ENCODE data around the gene DENND2A. TPM values are rescaled to one million over a fixed set of nuclear protein-coding genes. Genes with fewer than 3 reads are reported as not detected.
"Not testable (repeated sequence)": the region's sequence is repeated elsewhere in the genome, so short reads cannot be mapped to it uniquely, and the experiment has no call there.

The DENND2A gene
- total RNA-seq, 1 donor from 2014 or later, result 7.2 TPM

DNA sequence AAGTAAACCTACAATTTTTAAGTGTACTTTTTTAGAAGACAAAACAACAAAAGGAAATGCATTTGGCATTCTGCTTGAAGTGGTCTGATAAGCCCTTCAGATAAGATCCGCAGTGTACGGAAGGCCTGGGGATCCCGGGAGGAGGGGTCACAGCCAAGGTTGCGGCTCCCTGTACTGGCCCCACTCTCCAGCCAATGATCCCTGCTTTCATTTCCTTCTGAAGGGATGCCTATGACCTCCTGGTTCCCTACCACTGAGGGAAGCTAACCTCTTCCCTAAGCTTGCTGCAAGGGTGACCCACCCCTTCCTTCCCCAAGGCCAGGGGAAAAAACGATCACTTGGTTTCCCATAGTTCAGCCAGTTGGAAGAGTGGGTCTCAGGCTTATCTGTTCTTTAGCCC, 5.3 kb downstream of the DENND2A start:
- DNase-seq (ENCODE audit: low spot score), result no peak
- intact Hi-C loops (cut with DNase I), result loop anchor here (5.0 kb wide), 1 partner anchor 38 kb away; no protein-coding TSS in a partner anchor

DNA sequence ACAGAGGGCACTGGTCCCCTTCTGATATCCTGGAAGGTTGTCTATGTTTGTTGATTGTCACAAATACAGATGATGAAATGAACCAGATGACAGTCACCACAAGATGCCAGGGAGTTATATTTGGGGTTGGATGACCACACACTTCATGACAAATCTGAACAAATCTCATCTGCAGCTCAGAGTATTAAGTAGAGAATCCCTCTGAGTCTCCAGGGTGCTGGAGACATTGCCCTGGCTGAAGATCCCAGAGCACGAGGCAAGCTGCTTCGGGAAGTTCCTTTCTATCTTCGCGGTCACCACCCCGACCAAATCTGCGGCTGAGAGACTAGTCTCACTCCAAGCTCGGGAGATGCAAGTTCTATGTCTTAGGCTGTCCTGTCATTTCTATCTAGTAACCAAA, 9.0 kb downstream of the DENND2A start:
- intact Hi-C loops (cut with DNase I), result no loop called here
- no peak for DNase-seq (ENCODE audit: low spot score)

DNA sequence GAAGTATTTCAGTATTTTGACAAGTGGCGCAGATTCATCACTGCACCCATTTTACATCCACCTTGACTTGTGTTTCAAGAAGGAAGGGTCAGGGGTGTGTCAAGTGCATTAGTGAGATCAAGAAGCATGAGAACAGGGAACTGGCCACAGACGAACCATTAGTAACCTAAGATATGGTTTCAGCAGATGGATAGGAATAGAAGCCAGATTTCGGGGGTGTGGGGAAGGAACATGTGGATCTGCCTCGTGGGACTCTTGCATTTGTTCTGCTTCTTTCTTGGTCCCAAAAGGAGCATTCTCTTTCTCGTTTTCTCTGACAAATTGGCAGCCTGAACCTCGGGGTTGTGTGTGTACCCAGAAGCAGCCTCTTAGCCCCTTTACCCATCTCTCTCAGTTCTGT, 9.6 kb downstream of the DENND2A start:
- intact Hi-C loops (cut with DNase I), result no loop called here
- DNase-seq (ENCODE audit: low spot score), result no peak

DNA sequence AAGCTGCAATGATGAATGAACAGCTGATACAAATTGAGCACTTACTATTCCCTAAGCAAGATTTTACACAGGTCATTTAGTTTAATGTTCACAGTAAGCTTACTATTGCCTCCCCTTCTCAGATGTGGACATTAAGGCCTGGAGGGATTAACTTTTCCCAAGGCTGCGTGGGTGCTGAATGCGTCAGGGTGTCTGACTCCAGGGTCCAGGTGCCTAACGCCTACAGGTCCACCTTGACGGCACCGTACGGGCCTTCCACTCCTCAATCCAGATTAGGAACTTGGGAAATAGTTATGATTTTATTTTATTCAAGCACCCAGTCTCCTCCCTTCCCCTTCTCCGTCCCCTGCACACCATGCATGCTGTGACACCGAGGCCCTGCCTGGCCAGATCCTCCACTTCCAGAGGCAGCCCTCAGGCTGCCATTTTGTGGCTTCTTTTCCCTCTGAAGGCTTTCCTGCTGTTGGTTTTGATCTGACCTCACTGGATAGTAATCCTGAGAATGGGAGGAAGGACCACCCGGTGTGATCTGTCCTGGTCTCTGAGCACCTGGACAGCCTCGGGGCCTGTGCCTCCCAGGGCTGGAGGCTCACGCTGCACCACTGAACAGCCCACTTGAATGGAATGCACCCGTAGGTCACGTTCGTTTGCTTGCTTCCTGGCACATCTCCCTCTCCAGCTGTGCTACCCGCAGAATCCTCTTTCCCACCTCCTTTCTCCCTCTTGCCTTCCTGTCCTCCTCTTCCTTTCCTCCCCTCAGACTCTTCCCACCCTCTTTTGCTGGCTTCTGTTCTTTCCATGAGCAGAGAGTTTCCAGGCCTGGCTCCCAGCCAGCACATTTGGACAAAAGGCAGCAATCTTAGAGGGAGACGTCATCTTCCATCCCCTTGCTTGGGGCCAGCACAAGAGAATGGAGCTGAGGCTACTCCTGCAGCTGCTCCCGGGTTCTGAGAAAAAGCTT, 14.4 kb downstream of the DENND2A start:
- intact Hi-C loops (cut with DNase I), result no loop called here
- DNase-seq (ENCODE audit: low spot score), result peak; percentile 92

DNA sequence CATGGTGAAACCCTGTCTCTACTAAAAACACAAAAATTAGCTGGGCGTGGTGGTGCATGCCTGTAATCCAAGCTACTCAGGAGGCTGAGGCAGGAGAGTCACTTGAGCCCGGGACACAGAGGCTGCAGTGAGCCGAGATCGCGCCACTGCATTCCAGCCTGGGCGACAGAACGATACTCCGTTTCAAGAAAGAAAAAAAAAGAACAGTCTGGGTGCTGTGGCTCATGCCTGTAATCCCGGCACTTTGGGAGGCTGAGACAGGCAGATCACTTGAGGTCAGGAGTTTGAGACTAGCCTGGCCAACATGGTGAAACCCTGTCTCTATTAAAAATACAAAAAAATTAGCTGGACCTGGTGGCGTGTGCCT, 15.4 kb downstream of the DENND2A start:
- intact Hi-C loops (cut with DNase I), result not testable (repeated sequence)

DNA sequence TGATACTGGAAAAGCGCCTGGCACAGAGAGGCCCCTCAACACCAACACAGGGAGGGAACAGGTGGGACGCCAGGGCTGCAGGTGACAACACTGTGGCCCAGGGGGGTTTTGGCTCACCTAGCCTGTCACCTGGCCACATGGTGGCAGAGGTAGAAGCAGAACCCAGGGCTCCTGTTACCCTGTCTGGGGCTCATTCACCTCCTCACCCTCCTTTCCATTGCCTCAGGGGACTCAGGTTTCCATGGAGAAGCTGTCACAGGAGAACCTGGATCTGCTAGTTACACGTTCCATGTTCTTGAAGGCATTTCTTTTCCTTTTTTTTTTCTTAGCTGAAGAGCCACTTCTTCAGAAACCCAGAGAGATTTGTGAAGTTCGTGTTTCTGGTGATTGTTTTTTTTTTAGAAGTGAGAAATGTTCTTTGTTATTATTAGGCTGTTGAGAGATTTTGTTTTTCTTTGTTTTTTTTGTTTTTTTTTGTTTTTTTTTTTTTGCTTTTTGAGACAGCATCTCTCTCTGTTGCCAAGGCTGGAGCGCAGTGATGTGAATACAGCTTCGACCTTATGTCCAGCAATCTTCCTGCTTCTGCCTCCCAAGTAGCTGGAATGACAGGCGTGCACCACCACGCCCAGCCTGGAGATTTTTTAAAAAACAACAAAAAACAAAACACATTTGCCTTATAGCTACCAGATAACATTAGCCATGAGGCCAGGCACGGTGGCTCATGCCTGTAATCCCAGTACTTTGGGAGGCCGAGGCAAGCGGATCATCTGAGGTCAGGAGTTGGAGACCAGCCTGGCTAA, 16.0 kb downstream of the DENND2A start:
- intact Hi-C loops (cut with DNase I), result no loop called here

More for the DNA sequence above, 15.4 kb downstream of the DENND2A start:
- not testable (repeated sequence) for DNase-seq (ENCODE audit: low spot score)

DNA sequence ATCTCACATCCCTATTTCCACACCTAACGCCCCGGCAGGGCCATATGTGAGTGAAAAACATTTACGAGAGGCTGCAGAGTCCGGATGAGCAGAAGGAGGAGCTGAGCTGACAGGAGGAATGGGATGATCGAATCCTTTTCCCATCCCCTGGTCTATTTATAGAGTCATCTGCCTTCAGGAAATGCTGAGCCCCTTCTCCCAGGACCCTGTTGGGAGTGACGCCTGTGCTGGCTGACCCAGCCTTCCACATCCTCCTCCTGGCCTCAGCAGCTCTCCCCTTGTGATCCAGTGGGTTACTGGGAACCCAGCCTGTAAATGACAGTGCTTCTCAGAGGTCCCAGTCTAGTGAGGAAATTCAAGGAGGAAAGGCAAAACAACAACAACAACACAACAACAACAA, 16.6 kb downstream of the DENND2A start:
- no peak for DNase-seq (ENCODE audit: low spot score)
- intact Hi-C loops (cut with DNase I), result no loop called here

More for the DNA sequence above, 16.0 kb downstream of the DENND2A start:
- no peak for DNase-seq (ENCODE audit: low spot score)

DNA sequence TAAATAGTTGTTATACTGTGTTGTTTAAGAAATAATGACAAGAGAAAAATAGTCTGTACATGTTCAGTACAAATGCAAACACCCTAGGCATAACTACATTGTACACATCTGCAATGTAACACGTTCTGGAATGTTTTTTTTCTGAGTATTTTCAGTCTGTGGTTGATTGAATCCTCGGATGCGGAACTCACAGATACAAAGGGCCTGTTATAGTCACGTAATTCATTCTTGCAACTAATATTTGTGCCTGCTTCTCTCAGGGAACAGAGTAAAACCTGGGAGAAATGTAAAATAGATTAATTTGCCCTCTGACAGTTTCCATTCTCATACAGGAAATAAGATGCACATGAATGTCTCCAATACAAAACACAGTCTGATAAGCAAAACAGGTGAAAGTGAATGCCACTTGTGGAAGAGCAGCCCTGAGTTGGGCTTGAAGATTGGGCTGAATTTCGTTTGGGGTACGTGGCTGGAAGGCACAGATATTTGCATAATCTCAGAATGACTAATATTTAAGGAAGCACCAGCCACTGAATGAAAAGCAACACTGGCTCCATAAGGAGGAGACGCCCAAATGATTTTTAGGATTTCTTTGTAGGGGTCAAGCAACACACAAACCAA, 19.1 kb downstream of the DENND2A start:
- intact Hi-C loops (cut with DNase I), result no loop called here
- no peak for DNase-seq (ENCODE audit: low spot score)

DNA sequence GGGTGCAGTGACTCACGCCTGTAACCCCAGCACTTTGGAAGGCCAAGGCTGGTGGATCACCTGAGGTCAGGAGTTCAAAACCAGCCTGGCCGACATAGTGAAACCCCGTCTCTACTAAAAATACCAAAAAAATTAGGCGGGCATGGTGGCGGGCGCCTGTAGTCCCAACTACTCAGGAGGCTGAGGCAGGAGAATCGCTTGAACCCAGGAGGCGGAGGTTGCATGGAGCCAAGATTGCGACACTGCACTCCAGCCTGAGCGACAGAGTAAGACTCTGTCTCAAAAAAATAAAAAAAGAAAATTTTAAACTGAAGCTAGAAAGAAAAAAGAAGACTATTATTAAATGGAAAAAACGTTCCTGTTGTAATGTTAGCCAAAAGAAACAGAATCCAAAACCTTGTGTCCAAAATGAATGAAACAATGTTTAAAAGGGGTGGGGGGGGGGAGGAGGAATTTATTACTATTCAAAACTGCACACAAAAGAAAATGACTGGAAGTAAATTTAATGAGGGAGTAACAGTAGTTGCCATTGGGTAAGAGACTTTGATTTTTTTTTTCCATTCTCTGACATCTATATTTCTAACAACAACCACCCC, 20.6 kb downstream of the DENND2A start:
- DNase-seq (ENCODE audit: low spot score); intact Hi-C loops (cut with DNase I): not testable (repeated sequence)

DNA sequence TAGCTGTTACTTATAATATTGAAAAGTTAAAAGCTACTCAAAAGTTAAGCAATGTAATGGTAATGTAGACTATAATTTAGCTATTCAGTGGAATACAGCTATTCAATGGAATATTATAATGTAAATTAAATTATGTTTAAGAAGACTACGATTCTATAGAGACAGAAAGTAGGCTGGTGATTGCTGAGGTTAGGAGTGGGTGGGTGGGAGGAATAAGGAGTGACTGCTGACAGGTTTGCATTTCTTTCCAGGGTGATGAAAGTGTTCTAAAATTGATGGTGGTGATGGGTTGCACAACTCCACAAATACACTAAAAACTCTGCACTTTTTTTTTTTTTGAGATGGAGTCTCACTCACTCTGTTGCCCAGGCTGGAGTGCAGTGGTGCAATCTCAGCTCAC, 21.4 kb downstream of the DENND2A start:
- no peak for DNase-seq (ENCODE audit: low spot score)
- intact Hi-C loops (cut with DNase I), result no loop called here

DNA sequence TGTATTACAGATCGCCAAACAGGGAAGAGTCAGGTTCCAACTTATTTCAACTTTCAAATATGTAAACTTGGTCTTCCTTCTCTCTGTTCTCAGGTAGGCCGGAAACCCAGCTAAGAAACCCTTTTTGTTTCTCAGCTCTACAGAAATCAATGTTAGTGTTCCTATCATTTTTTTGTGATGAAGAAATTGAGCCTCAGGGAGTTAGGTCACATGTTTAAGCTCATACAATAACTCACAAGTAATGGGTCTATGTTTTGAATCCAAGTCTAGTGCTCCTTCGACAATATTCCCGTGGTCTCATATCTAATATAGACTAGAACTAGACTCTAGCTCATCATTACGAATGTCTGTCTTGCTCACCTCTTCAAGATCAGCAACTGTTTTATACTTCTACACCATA, 22.3 kb downstream of the DENND2A start:
- intact Hi-C loops (cut with DNase I), result no loop called here
- no peak for DNase-seq (ENCODE audit: low spot score)

DNA sequence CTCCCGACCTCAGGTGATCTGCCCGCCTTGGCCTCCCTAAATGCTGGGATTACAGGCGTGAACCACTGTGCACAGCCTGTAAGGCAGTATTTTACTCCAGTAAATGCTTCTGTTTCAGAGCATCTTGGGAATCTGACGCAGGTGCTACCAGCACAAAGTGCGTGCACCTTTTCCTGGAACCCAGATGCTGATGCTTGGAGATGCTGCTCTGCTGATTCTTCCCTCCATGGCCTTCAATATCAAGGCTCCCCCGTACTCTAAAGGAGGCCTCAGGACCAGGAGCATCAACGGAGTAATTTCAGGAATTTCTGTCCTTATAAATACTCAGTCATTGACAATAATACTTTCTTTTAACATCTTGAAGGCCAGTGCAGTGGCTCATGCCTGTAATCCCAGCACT, 23.5 kb downstream of the DENND2A start:
- no peak for DNase-seq (ENCODE audit: low spot score)
- intact Hi-C loops (cut with DNase I), result no loop called here

DNA sequence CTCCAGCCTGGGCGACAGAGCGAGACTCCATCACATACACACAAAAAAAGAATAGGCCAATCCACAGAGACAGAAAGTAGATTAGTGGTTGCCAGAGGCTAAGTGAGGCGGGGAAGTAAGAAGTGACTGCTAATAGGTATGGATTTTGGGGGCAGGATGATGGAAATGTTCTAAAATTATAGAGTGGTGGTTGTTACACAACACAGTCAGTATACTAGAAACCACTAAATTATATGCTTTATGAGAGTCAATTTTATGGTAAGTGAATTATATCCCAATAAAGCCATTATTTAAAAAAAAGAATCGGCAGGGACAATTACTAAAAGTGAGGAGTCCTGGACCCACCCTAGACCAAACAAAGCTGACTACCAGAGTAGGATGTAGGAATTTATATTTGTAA, 24.3 kb downstream of the DENND2A start:
- intact Hi-C loops (cut with DNase I), result no loop called here
- no peak for DNase-seq (ENCODE audit: low spot score)

DNA sequence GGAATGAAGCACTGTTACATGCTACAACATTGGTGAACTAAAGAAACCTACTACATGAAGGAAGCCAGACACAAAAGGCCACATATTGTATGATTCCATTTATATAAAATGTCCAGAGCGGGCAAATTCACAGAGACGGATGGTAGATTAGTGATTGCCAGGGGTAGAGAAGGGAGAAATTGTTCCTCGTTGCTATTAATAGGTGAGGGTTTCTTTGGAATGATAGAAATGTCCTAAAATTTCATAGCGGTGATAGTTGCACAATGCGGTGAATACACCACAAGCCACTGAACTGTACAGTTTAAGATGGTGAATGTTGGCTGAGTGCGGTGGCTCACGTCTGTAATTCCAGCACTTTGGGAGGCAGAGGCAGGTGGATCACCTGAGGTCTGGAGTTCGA, 29.0 kb downstream of the DENND2A start:
- no peak for DNase-seq (ENCODE audit: low spot score)
- intact Hi-C loops (cut with DNase I), result no loop called here

DNA sequence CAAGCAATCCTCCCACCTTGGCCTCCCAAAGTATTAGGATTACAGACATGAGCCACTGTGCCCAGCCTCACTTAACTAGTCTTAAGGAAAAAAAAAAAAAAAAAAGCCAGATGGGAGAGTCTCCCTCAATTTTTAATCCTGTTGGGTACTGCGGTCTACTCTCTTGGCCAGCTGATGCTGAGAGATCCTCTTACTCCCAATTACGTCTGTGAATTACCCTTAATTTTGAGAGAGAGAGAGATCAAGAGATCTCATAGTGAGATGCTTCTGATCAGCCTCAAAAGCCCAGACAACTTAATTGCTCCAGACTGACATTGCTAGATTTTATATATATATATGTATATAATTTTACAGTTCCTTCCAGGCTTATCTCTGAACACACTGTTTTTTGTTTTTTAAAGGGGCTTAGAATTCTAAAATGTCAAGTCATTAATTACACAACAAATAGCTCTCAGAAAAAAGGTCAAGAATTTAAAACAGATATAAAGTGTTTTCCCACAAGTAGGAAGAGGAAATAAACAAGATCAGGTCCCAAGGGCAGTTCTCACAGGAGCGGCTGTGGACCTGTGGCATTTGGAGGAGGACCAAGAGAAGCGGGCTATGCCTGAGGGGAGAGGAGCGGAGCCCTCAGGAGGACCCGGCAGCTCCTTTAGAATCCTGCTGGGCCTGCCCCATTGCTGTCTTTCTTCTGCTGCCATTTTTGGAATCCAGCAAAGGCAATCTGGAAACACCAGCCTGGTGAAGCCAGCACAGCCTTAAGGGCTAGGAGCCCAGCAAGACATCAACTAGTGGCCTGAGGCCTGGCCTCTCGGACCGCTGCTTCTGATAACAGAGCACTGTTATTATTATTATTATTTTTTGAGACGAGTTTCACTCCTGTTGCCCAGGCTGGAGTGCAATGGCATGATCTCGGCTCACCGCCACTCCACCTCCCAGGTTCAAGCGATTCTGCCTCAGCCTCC, 30.1 kb downstream of the DENND2A start:
- intact Hi-C loops (cut with DNase I), result no loop called here
- DNase-seq (ENCODE audit: low spot score), result no peak

DNA sequence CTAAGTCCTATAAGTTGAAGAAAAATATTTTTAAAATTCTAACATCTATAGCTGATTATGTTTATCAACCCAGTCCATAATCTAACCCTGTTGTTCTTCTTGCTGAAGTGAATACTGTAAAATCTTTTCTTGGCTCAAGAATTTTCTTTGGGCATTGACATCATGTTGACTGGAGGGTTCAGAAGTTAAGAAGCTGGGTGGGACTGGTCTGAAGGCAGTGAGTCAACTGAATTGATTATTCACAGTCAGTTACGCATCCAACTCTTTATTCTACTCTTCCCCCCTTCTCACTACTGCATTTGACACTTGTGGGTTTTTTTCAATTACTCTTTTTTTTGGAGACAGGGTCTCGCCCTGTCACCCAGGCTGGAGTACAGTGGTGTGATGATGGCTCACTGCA, 31.0 kb downstream of the DENND2A start:
- no peak for DNase-seq (ENCODE audit: low spot score)
- intact Hi-C loops (cut with DNase I), result no loop called here

DNA sequence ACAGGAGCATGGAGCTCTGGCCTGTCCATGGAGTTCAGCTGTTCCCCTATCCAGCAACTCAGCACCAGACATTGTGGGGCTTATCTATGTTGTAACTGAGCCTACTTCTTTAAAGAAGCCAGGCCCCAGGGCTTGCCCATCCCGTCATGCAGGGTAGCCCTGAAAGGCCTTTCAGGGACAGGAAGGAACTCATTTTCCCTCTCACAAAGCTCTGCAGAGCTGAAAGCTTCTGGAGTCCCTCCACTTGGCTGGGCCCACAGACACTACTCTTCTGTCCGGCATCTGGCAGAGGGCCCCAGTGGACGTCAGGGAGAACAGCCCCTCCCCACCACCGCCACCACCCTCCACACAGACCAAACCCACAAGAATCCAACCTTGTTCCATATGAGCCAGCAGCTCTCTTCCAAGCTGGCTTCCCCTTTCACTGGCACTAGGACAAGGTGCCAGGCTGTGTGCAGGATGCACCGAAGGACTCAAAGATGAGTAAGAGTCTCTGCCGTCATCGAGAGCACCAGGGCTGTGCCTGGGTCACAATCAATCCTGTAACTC, 33.1 kb downstream of the DENND2A start:
- intact Hi-C loops (cut with DNase I), result no loop called here
- no peak for DNase-seq (ENCODE audit: low spot score)

DNA sequence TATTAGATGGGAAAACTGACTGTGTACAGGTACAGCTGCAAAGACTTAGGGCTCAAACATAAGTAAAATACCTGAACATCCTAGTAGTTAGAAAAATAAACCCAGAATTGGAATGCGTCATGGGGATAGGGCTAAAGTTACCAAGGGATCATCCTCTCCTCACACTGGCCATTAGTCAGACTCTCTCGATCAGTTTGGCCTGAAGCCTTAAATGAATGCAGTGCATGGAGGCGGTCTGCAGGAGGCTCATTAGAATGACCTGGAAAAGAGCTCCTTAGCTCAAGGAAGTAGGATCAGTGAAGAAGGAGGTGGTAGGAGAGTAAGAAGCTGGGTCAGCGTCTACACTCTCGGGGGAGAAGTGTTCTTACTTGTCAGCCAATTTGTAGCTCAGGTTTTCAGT, 35.3 kb downstream of the DENND2A start:
- intact Hi-C loops (cut with DNase I), result no loop called here
- DNase-seq (ENCODE audit: low spot score), result no peak

Data from cardiac septum (tissue), 1 donor.